ENCODE measurements around the gene OPN4. TPM values are rescaled to one million over a fixed set of nuclear protein-coding genes. Genes with fewer than 3 reads are reported as not detected.

OPN4 gene
- total and polyA plus RNA-seq, 2 experiments from 2014 or later = not detected

- Histone ChIP-seq H3K9me2 (replicated peaks; ENCODE audit: insufficient read depth) (no peaks in the 10 kb centered on the region), H3K9me3 (ENCODE audit: low read depth) (no peaks in the 10 kb centered on the region), H3K27ac (no peak overlapping the region), H3K4me3 (no peak overlapping the region), H2AFZ (no peak overlapping the region), H3K79me2 (no peaks in the 10 kb centered on the region), H3K4me2 (no peak overlapping the region), H3K27me3 (no peaks in the 10 kb centered on the region), H3K4me1 (ENCODE audit: insufficient read depth) (peaks cover 5% of the 10 kb centered on the region), H4K20me1 (ENCODE audit: insufficient read depth, poor library complexity, severe bottlenecking) (no peaks in the 10 kb centered on the region), H3K36me3 (replicated peaks; ENCODE audit: insufficient read depth, low read depth) (no peaks in the 10 kb centered on the region)
- TF ChIP-seq EZH2 (IDR thresholded peaks at IDR 0.05; ENCODE audit: borderline replicate concordance) (no peak), EZH2phosphoT487 (IDR thresholded peaks at IDR 0.05; ENCODE audit: low read depth, severe bottlenecking, unreplicated experiment) (no peak), CTCF (IDR thresholded peaks at IDR 0.05; ENCODE audit: poor library complexity) (no peak)
- 96% methylated on average over 13 of the region's 13 CpGs for WGBS (ENCODE audit: low lambda C conversion rate, missing lambda C conversion rate)
- no peak for DNase-seq (ENCODE audit: low spot score)
Observed at GRCh38 chr10:86689146-86689545, 34.8 kb downstream of the OPN4 start.

DNA sequence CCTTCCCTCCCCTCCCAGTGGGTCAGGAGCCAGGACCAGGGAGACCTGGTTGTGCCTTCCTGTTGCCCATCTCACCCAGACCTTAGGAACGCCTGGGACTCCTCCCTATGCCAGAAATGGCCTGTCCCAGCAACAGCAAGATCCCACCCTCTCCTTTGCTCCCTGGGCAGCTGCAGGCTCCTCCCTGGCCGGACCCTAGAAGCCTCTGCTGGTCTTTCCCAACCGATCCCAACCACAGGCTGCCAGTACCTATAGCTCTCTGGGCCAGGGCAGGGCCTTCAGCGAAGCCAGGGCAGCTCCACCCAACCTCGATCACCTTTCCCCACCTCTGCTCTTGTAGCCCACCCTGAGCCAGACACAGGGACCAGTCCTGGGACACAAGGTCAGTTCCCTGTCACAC is 35.9 kb downstream of the OPN4 start:
- no peak for TF ChIP-seq CTCF (IDR thresholded peaks at IDR 0.05; ENCODE audit: poor library complexity)
- no peak for TF ChIP-seq EZH2phosphoT487 (IDR thresholded peaks at IDR 0.05; ENCODE audit: low read depth, severe bottlenecking, unreplicated experiment)
- TF ChIP-seq EZH2 (IDR thresholded peaks at IDR 0.05; ENCODE audit: borderline replicate concordance) = no peak
- WGBS (ENCODE audit: low lambda C conversion rate, missing lambda C conversion rate) = 93% methylated on average over 5 of the region's 5 CpGs
- Histone ChIP-seq H3K36me3 (replicated peaks; ENCODE audit: insufficient read depth, low read depth) (no peaks in the 10 kb centered on the region), H2AFZ (no peak overlapping the region), H3K4me1 (ENCODE audit: insufficient read depth) (peaks cover 5% of the 10 kb centered on the region), H3K27me3 (no peaks in the 10 kb centered on the region), H3K9me2 (replicated peaks; ENCODE audit: insufficient read depth) (no peaks in the 10 kb centered on the region), H4K20me1 (ENCODE audit: insufficient read depth, poor library complexity, severe bottlenecking) (no peaks in the 10 kb centered on the region), H3K4me2 (no peak overlapping the region), H3K9me3 (ENCODE audit: low read depth) (no peaks in the 10 kb centered on the region), H3K4me3 (no peak overlapping the region), H3K27ac (no peak overlapping the region), H3K79me2 (no peaks in the 10 kb centered on the region)
- DNase-seq (ENCODE audit: low spot score) = no peak

- H3K4me3 ChIP-seq = no peak overlapping the region
- H3K4me1 ChIP-seq (ENCODE audit: insufficient read depth) = peaks cover 5% of the 10 kb centered on the region
- no peaks in the 10 kb centered on the region for H3K27me3 ChIP-seq
- 91% methylated on average over 3 of the region's 3 CpGs for WGBS (ENCODE audit: low lambda C conversion rate, missing lambda C conversion rate)
- no peak overlapping the region for H3K27ac ChIP-seq
- H4K20me1 ChIP-seq (ENCODE audit: insufficient read depth, poor library complexity, severe bottlenecking) = no peaks in the 10 kb centered on the region
- DNase-seq (ENCODE audit: low spot score) = no peak
- H3K4me2 ChIP-seq = no peak overlapping the region
- H3K36me3 ChIP-seq (replicated peaks; ENCODE audit: insufficient read depth, low read depth) = no peaks in the 10 kb centered on the region
- no peaks in the 10 kb centered on the region for H3K9me2 ChIP-seq (replicated peaks; ENCODE audit: insufficient read depth)
- TF ChIP-seq EZH2 (IDR thresholded peaks at IDR 0.05; ENCODE audit: borderline replicate concordance) (no peak), EZH2phosphoT487 (IDR thresholded peaks at IDR 0.05; ENCODE audit: low read depth, severe bottlenecking, unreplicated experiment) (no peak), CTCF (IDR thresholded peaks at IDR 0.05; ENCODE audit: poor library complexity) (no peak)
- H3K9me3 ChIP-seq (ENCODE audit: low read depth) = no peaks in the 10 kb centered on the region
- H3K79me2 ChIP-seq = no peaks in the 10 kb centered on the region
- no peak overlapping the region for H2AFZ ChIP-seq
Observed at GRCh38 chr10:86690657-86691084, 36.3 kb downstream of the OPN4 start.
